ENCODE measurements around the gene CTBP1.

The CTBP1 gene

GRCh38 chr4:1234811-1235292 is 14.1 kb downstream of the CTBP1 start:
- peak overlapping the region; percentile 16 for H3K4me3 ChIP-seq (ENCODE audit: low read depth, low read length)
- H2BK120ac ChIP-seq (ENCODE audit: insufficient read depth, low read length, poor library complexity): no peak overlapping the region
- no peak overlapping the region for H3K27ac ChIP-seq (ENCODE audit: low read depth, low read length)
- H3K27me3 ChIP-seq (ENCODE audit: insufficient read depth, low read length): no peaks in the 10 kb centered on the region
- H2BK12ac ChIP-seq (ENCODE audit: low read length): no peak overlapping the region
- H3K9me3 ChIP-seq (ENCODE audit: insufficient read depth, low read depth, low read length): peaks cover 5% of the 10 kb centered on the region
- WGBS (ENCODE audit: extremely low coverage, insufficient coverage, insufficient read length): no CpG with 5 or more reads among the region's 24 CpGs
- H4K8ac ChIP-seq (ENCODE audit: low read depth, low read length): no peak overlapping the region
- H3K14ac ChIP-seq (ENCODE audit: low read length): no peak overlapping the region
- H3K36me3 ChIP-seq (ENCODE audit: control insufficient read depth in 1 of 2, insufficient read depth in 2 of 2, low read length in 2 of 2): peaks cover 87% of the 10 kb centered on the region in 2 experiments
- H2BK5ac ChIP-seq (ENCODE audit: low read depth, low read length, poor library complexity): no peak overlapping the region
- H3K79me1 ChIP-seq (ENCODE audit: low read length): no peaks in the 10 kb centered on the region
- H3K23ac ChIP-seq (ENCODE audit: low read length): no peak overlapping the region
- peaks cover 1% of the 10 kb centered on the region for H3K79me2 ChIP-seq (ENCODE audit: control insufficient read depth, insufficient read depth, low read length, poor library complexity)
- H3K4me2 ChIP-seq (ENCODE audit: low read length): no peak overlapping the region
- DNase-seq: no peak
- H3K9ac ChIP-seq (ENCODE audit: low read length): no peak overlapping the region
- H3K4ac ChIP-seq (ENCODE audit: low read depth, low read length): no peak overlapping the region
- H4K91ac ChIP-seq (ENCODE audit: low read depth, low read length): no peak overlapping the region
- H4K12ac ChIP-seq (ENCODE audit: low read depth, low read length): no peak overlapping the region
- no peak overlapping the region for H3K18ac ChIP-seq (ENCODE audit: low read length)
- peaks cover 10 to 14% of the 10 kb centered on the region in 2 experiments for H3K4me1 ChIP-seq (ENCODE audit: control insufficient read depth in 1 of 2, insufficient read depth in 2 of 2, low read length in 2 of 2)
- no peak overlapping the region for H2AK5ac ChIP-seq (ENCODE audit: low read length)
- H2AFZ ChIP-seq (ENCODE audit: insufficient read depth, low read length, poor library complexity): no peak overlapping the region

GRCh38 chr4:1234309-1234695 is 14.6 kb downstream of the CTBP1 start:
- Histone ChIP-seq H2BK12ac (ENCODE audit: low read length) (no peak overlapping the region), H3K27ac (ENCODE audit: low read depth, low read length) (no peak overlapping the region), H3K23ac (ENCODE audit: low read length) (no peak overlapping the region), H3K4ac (ENCODE audit: low read depth, low read length) (no peak overlapping the region), H3K14ac (ENCODE audit: low read length) (no peak overlapping the region), H3K4me1 (ENCODE audit: control insufficient read depth in 1 of 2, insufficient read depth in 2 of 2, low read length in 2 of 2) (peaks cover 10 to 14% of the 10 kb centered on the region in 2 experiments), H3K9ac (ENCODE audit: low read length) (no peak overlapping the region), H3K79me2 (ENCODE audit: control insufficient read depth, insufficient read depth, low read length, poor library complexity) (peaks cover 1% of the 10 kb centered on the region), H2AK5ac (ENCODE audit: low read length) (no peak overlapping the region), H4K91ac (ENCODE audit: low read depth, low read length) (no peak overlapping the region), H3K79me1 (ENCODE audit: low read length) (no peaks in the 10 kb centered on the region), H2BK120ac (ENCODE audit: insufficient read depth, low read length, poor library complexity) (no peak overlapping the region), H2AFZ (ENCODE audit: insufficient read depth, low read length, poor library complexity) (no peak overlapping the region), H3K4me3 (ENCODE audit: low read depth, low read length) (no peak overlapping the region), H3K27me3 (ENCODE audit: insufficient read depth, low read length) (no peaks in the 10 kb centered on the region), H3K36me3 (ENCODE audit: control insufficient read depth in 1 of 2, insufficient read depth in 2 of 2, low read length in 2 of 2) (peaks cover 87% of the 10 kb centered on the region in 2 experiments), H3K18ac (ENCODE audit: low read length) (no peak overlapping the region), H2BK5ac (ENCODE audit: low read depth, low read length, poor library complexity) (no peak overlapping the region), H4K8ac (ENCODE audit: low read depth, low read length) (no peak overlapping the region), H3K4me2 (ENCODE audit: low read length) (no peak overlapping the region), H3K9me3 (ENCODE audit: insufficient read depth, low read depth, low read length) (peaks cover 5% of the 10 kb centered on the region), H4K12ac (ENCODE audit: low read depth, low read length) (no peak overlapping the region)
- no peak for DNase-seq
- no CpG with 5 or more reads among the region's 8 CpGs for WGBS (ENCODE audit: extremely low coverage, insufficient coverage, insufficient read length)

- no peak overlapping the region for H3K14ac ChIP-seq (ENCODE audit: low read length)
- H3K4me1 ChIP-seq (ENCODE audit: control insufficient read depth in 1 of 2, insufficient read depth in 2 of 2, low read length in 2 of 2): peaks cover 10 to 14% of the 10 kb centered on the region in 2 experiments
- H3K4me3 ChIP-seq (ENCODE audit: low read depth, low read length): peak overlapping the region; percentile 23
- no peak overlapping the region for H3K9ac ChIP-seq (ENCODE audit: low read length)
- H4K91ac ChIP-seq (ENCODE audit: low read depth, low read length): no peak overlapping the region
- H4K12ac ChIP-seq (ENCODE audit: low read depth, low read length): no peak overlapping the region
- no peak overlapping the region for H2BK5ac ChIP-seq (ENCODE audit: low read depth, low read length, poor library complexity)
- DNase-seq: peak; percentile 50 to 57
- peak overlapping the region; percentile 33 for H3K27ac ChIP-seq (ENCODE audit: low read depth, low read length)
- H3K27me3 ChIP-seq (ENCODE audit: insufficient read depth, low read length): no peaks in the 10 kb centered on the region
- H2AK5ac ChIP-seq (ENCODE audit: low read length): no peak overlapping the region
- no peak overlapping the region for H2BK120ac ChIP-seq (ENCODE audit: insufficient read depth, low read length, poor library complexity)
- H3K18ac ChIP-seq (ENCODE audit: low read length): peak overlapping the region; percentile 0
- no peaks in the 10 kb centered on the region for H3K79me1 ChIP-seq (ENCODE audit: low read length)
- H3K23ac ChIP-seq (ENCODE audit: low read length): no peak overlapping the region
- no peak overlapping the region for H3K4me2 ChIP-seq (ENCODE audit: low read length)
- H3K36me3 ChIP-seq (ENCODE audit: control insufficient read depth in 1 of 2, insufficient read depth in 2 of 2, low read length in 2 of 2): peaks cover 87 to 88% of the 10 kb centered on the region in 2 experiments
- H3K79me2 ChIP-seq (ENCODE audit: control insufficient read depth, insufficient read depth, low read length, poor library complexity): peaks cover 1% of the 10 kb centered on the region
- H4K8ac ChIP-seq (ENCODE audit: low read depth, low read length): no peak overlapping the region
- H3K4ac ChIP-seq (ENCODE audit: low read depth, low read length): no peak overlapping the region
- no peak overlapping the region for H2AFZ ChIP-seq (ENCODE audit: insufficient read depth, low read length, poor library complexity)
- no CpG with 5 or more reads among the region's 29 CpGs for WGBS (ENCODE audit: extremely low coverage, insufficient coverage, insufficient read length)
- H3K9me3 ChIP-seq (ENCODE audit: insufficient read depth, low read depth, low read length): peaks cover 8% of the 10 kb centered on the region
- H2BK12ac ChIP-seq (ENCODE audit: low read length): no peak overlapping the region
Measured at GRCh38 chr4:1233641-1234308, 15.2 kb downstream of the CTBP1 start.

- Histone ChIP-seq H3K9ac (ENCODE audit: low read length) (no peak overlapping the region), H2AFZ (ENCODE audit: insufficient read depth, low read length, poor library complexity) (no peak overlapping the region), H4K8ac (ENCODE audit: low read depth, low read length) (no peak overlapping the region), H3K14ac (ENCODE audit: low read length) (no peak overlapping the region), H3K4ac (ENCODE audit: low read depth, low read length) (no peak overlapping the region), H3K79me2 (ENCODE audit: control insufficient read depth, insufficient read depth, low read length, poor library complexity) (no peaks in the 10 kb centered on the region), H3K4me1 (ENCODE audit: control insufficient read depth in 1 of 2, insufficient read depth in 2 of 2, low read length in 2 of 2) (peaks cover 10 to 14% of the 10 kb centered on the region in 2 experiments), H2BK12ac (ENCODE audit: low read length) (no peak overlapping the region), H3K36me3 (ENCODE audit: control insufficient read depth in 1 of 2, insufficient read depth in 2 of 2, low read length in 2 of 2) (peaks cover 87 to 88% of the 10 kb centered on the region in 2 experiments), H3K4me3 (ENCODE audit: low read depth, low read length) (no peak overlapping the region), H3K23ac (ENCODE audit: low read length) (no peak overlapping the region), H2BK120ac (ENCODE audit: insufficient read depth, low read length, poor library complexity) (no peak overlapping the region), H3K4me2 (ENCODE audit: low read length) (no peak overlapping the region), H3K9me3 (ENCODE audit: insufficient read depth, low read depth, low read length) (peaks cover 8% of the 10 kb centered on the region), H3K79me1 (ENCODE audit: low read length) (no peaks in the 10 kb centered on the region), H3K18ac (ENCODE audit: low read length) (peak overlapping the region; percentile 47), H2AK5ac (ENCODE audit: low read length) (no peak overlapping the region), H3K27ac (ENCODE audit: low read depth, low read length) (peak overlapping the region; percentile 33), H2BK5ac (ENCODE audit: low read depth, low read length, poor library complexity) (no peak overlapping the region), H4K12ac (ENCODE audit: low read depth, low read length) (no peak overlapping the region), H4K91ac (ENCODE audit: low read depth, low read length) (no peak overlapping the region), H3K27me3 (ENCODE audit: insufficient read depth, low read length) (no peaks in the 10 kb centered on the region)
- DNase-seq: peak; percentile 54 to 66
- no CpG with 5 or more reads among the region's 32 CpGs for WGBS (ENCODE audit: extremely low coverage, insufficient coverage, insufficient read length)
Measured at GRCh38 chr4:1232661-1233621, 16.0 kb downstream of the CTBP1 start.

All from trophoblast cell (in vitro differentiated cells and primary cell).